ENCODE data around the gene CLCN3. TPM values are rescaled to one million over a fixed set of nuclear protein-coding genes. Genes with fewer than 3 reads are reported as not detected.
"Not testable (repeated sequence)": the region's sequence is repeated elsewhere in the genome, so short reads cannot be mapped to it uniquely, and the experiment has no call there.

CLCN3 gene
- total RNA-seq, 1 experiment from 2014 or later = 63.0 TPM

- BruUV-seq (replicated peaks) = no TSS peak
- intact Hi-C loops (cut with micrococcal nuclease; ENCODE audit: unreplicated experiment) = no loop called here
- ChIA-PET CTCF (no interaction called here), POLR2A (ENCODE audit: low non-redundant PET) (no interaction called here)
- TF ChIP-seq CTCF (conservative IDR thresholded peaks at IDR 0.05; ENCODE audit: low read depth, low read length) = no peak
- TF ChIP-seq EZH2 (IDR thresholded peaks at IDR 0.05; ENCODE audit: borderline replicate concordance, low read depth, low read length, poor library complexity, severe bottlenecking) = no peak
- no peaks in the 10 kb centered on the region for H3K4me1 ChIP-seq (ENCODE audit: insufficient read depth, low read length, poor library complexity, severe bottlenecking)
- H3K27ac ChIP-seq (ENCODE audit: low read depth, low read length, poor library complexity, severe bottlenecking) = no peak overlapping the region
- DNase-seq (ENCODE audit: low spot score) = no peak
- no peaks in the 10 kb centered on the region for H3K9me3 ChIP-seq (ENCODE audit: low read depth, low read length, poor library complexity, severe bottlenecking)
- H3K36me3 ChIP-seq (ENCODE audit: insufficient read depth, low read length, poor library complexity, severe bottlenecking) = no peaks in the 10 kb centered on the region
- H3K27me3 ChIP-seq (replicated peaks; ENCODE audit: insufficient read depth, low read depth, low read length, poor library complexity) = no peaks in the 10 kb centered on the region
- no peak overlapping the region for H3K4me3 ChIP-seq (ENCODE audit: low read depth, low read length, poor library complexity, severe bottlenecking)
Measured at GRCh38 chr4:169724260-169724659, 103.9 kb downstream of the CLCN3 start.

GRCh38 chr4:169727616-169728015, 107.2 kb downstream of the CLCN3 start:
- no TSS peak for BruUV-seq (replicated peaks)
- no peak overlapping the region for H3K27ac ChIP-seq (ENCODE audit: low read depth, low read length, poor library complexity, severe bottlenecking)
- intact Hi-C loops (cut with micrococcal nuclease; ENCODE audit: unreplicated experiment) = no loop called here
- no peak overlapping the region for H3K4me3 ChIP-seq (ENCODE audit: low read depth, low read length, poor library complexity, severe bottlenecking)
- H3K4me1 ChIP-seq (ENCODE audit: insufficient read depth, low read length, poor library complexity, severe bottlenecking) = no peaks in the 10 kb centered on the region
- no peaks in the 10 kb centered on the region for H3K27me3 ChIP-seq (replicated peaks; ENCODE audit: insufficient read depth, low read depth, low read length, poor library complexity)
- ChIA-PET POLR2A (ENCODE audit: low non-redundant PET) (no interaction called here), CTCF (no interaction called here)
- TF ChIP-seq EZH2 (IDR thresholded peaks at IDR 0.05; ENCODE audit: borderline replicate concordance, low read depth, low read length, poor library complexity, severe bottlenecking) (no peak), CTCF (conservative IDR thresholded peaks at IDR 0.05; ENCODE audit: low read depth, low read length) (no peak)
- H3K36me3 ChIP-seq (ENCODE audit: insufficient read depth, low read length, poor library complexity, severe bottlenecking) = no peaks in the 10 kb centered on the region
- no peak for DNase-seq (ENCODE audit: low spot score)
- no peaks in the 10 kb centered on the region for H3K9me3 ChIP-seq (ENCODE audit: low read depth, low read length, poor library complexity, severe bottlenecking)

GRCh38 chr4:169730564-169730963, 110.2 kb downstream of the CLCN3 start:
- H3K36me3 ChIP-seq (ENCODE audit: insufficient read depth, low read length, poor library complexity, severe bottlenecking) = peaks cover 2% of the 10 kb centered on the region
- no peaks in the 10 kb centered on the region for H3K27me3 ChIP-seq (replicated peaks; ENCODE audit: insufficient read depth, low read depth, low read length, poor library complexity)
- H3K27ac ChIP-seq (ENCODE audit: low read depth, low read length, poor library complexity, severe bottlenecking) = no peak overlapping the region
- H3K4me1 ChIP-seq (ENCODE audit: insufficient read depth, low read length, poor library complexity, severe bottlenecking) = no peaks in the 10 kb centered on the region
- BruUV-seq (replicated peaks) = no TSS peak
- no peak for DNase-seq (ENCODE audit: low spot score)
- no peak overlapping the region for H3K4me3 ChIP-seq (ENCODE audit: low read depth, low read length, poor library complexity, severe bottlenecking)
- intact Hi-C loops (cut with micrococcal nuclease; ENCODE audit: unreplicated experiment) = no loop called here
- TF ChIP-seq CTCF (conservative IDR thresholded peaks at IDR 0.05; ENCODE audit: low read depth, low read length) (no peak), EZH2 (IDR thresholded peaks at IDR 0.05; ENCODE audit: borderline replicate concordance, low read depth, low read length, poor library complexity, severe bottlenecking) (no peak)
- H3K9me3 ChIP-seq (ENCODE audit: low read depth, low read length, poor library complexity, severe bottlenecking) = no peaks in the 10 kb centered on the region
- ChIA-PET CTCF (no interaction called here), POLR2A (ENCODE audit: low non-redundant PET) (no interaction called here)

- intact Hi-C loops (cut with micrococcal nuclease; ENCODE audit: unreplicated experiment); H3K4me3 ChIP-seq (ENCODE audit: low read depth, low read length, poor library complexity, severe bottlenecking); H3K9me3 ChIP-seq (ENCODE audit: low read depth, low read length, poor library complexity, severe bottlenecking); BruUV-seq (replicated peaks); H3K27ac ChIP-seq (ENCODE audit: low read depth, low read length, poor library complexity, severe bottlenecking); CTCF ChIA-PET; H3K4me1 ChIP-seq (ENCODE audit: insufficient read depth, low read length, poor library complexity, severe bottlenecking); H3K27me3 ChIP-seq (replicated peaks; ENCODE audit: insufficient read depth, low read depth, low read length, poor library complexity); POLR2A ChIA-PET (ENCODE audit: low non-redundant PET); DNase-seq (ENCODE audit: low spot score): not testable (repeated sequence)
- H3K36me3 ChIP-seq (ENCODE audit: insufficient read depth, low read length, poor library complexity, severe bottlenecking) = peaks cover 20% of the 10 kb centered on the region
Measured at GRCh38 chr4:169738604-169739003, 118.2 kb downstream of the CLCN3 start.
